ENCODE measurements around the gene ATXN2L.
"Not testable (repeated sequence)": the region's sequence is repeated elsewhere in the genome, so short reads cannot be mapped to it uniquely, and the experiment has no call there.

ATXN2L gene

DNA sequence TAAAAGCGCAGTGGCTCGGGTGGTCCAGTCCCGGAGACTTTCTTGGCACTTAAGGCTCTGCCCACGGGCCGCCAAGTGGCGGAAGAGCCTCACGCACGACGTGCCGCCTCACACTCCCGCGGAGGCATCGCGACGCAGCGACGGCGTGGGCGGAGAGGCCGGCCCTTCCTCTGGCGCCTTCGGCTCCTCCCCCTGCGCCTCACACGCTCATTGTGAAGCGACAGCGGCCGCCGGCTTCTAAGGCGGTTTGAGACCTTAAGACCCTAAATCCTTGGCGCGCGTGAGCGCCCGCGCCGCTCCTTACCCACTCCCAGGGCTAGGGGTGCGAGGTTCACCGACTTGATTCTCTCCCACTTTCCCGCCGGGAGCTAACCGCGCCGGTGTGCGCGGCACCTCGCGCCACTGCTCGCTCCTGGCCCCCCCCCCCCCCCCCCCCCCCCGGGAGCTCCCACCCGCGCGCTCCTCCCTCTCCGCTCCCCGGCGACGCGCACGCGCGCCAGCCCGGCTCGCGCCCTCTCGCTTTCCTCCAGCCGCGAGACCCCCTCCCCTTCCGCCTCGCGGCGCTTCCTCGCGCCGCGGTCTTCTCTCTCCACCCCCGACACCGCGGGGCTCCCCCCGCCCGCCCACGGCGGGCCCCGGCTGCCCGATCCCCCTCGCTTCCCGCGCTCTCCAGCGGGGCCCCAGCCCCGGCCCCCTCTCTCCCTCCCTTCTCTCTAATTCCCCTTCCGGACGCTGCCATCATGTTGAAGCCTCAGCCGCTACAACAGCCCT, at the start of gene ATXN2L:
ATXN2L (plus strand) TSS at position 480 of the 771 bp plus-strand sequence; CDS start at position 741, 261 bp downstream.
- peak; percentile 97 for DNase-seq

DNA sequence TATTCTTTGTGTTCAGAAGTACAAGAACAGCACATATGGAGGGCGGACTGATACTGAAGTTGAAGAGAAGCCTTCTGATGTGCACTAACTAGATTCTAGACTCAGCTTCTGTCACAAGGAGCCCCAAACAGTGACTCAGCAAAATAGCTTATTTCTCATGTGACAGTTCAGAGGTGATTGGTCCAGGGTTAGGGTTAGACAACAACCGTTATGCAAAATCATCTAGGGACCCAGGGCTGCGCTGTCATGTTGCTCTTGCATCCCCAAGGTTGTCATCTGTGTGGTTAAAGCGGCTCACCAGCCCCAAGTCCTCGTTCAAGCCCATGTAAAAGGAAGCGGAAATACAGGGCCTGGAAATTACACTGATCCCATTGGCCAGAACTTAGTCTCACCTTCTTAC, 41.1 kb upstream of the ATXN2L start:
- not testable (repeated sequence) for DNase-seq

- not testable (repeated sequence) for DNase-seq
Measured at GRCh38 chr16:28782357-28782756, 40.4 kb upstream of the ATXN2L start.

- peak; percentile 67 to 77 for DNase-seq
Measured at GRCh38 chr16:28802235-28803019, 20.4 kb upstream of the ATXN2L start.

- not testable (repeated sequence) for DNase-seq
Measured at GRCh38 chr16:28807445-28808120, 15.2 kb upstream of the ATXN2L start.

- no peak for DNase-seq
Measured at GRCh38 chr16:28820016-28820415, 2.8 kb upstream of the ATXN2L start.

- DNase-seq = not testable (repeated sequence)
Measured at GRCh38 chr16:28820546-28820945, 2.3 kb upstream of the ATXN2L start.

- no peak for DNase-seq
Measured at GRCh38 chr16:28821874-28822519, 802 bp upstream of the ATXN2L start.

- DNase-seq = no peak
Measured at GRCh38 chr16:28823291-28823872, 583 bp downstream of the ATXN2L start.

DNA sequence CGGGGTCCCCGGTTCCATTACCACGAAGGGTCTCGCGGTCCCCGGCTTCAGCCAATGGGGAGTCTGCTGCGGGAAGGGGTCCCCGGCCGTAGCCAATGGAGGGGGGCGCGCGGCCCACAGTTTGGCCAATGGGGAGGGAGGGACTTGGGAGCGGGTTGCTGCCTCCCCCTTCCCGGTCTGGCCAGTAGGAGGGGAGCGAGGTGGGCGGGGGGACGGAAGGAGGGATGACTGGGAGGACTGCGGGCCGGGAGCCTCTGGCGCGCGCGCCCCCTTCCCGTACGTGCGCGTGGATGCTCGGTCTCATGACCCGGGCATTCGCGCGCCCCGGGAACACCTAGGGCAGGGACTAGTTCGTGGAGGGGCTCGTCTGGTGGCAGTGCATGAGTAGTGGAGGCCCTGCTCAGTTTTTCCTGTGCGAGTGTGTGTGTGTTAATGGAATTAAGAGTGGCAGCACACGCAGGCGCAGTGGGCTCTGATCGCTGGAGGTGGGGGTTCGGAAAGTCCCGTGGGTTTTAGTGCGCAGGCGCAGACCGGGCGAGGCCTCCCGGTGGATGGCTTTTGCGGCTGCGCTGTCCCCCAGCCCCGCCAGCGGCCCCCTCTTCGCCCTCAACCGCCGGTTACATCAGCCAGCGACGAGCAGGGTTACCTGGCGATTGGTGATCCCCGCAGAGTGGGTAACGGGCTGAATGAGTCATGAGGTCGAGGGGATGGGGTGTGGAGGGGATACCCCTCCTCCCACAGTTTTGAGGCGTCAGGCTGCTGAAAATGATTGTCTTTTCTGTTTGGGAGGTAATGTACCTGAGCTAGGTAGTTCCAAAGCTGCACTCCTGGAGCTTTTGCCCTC, 1.3 kb downstream of the ATXN2L start:
- DNase-seq = peak; percentile 96 to 97

- DNase-seq = no peak
Measured at GRCh38 chr16:28824717-28824973, 1.8 kb downstream of the ATXN2L start.

DNA sequence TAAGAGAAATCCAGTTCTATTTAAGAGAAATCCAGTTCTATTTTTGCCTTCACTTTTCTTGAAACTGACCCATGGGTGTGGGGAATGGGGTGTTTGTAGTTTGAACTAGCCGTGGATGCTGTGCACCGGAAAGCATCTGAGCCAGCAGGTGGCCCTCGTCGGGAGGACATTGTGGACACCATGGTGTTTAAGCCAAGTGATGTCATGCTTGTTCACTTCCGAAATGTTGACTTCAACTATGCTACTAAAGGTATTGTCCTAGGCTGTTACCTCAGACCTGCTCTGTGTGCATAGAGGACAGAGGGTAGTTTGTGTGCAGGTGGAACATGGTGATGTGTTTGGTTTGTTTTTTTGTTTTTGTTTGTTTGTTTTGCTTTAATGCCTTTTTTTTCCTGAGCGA, 3.3 kb downstream of the ATXN2L start:
- no peak for DNase-seq

DNA sequence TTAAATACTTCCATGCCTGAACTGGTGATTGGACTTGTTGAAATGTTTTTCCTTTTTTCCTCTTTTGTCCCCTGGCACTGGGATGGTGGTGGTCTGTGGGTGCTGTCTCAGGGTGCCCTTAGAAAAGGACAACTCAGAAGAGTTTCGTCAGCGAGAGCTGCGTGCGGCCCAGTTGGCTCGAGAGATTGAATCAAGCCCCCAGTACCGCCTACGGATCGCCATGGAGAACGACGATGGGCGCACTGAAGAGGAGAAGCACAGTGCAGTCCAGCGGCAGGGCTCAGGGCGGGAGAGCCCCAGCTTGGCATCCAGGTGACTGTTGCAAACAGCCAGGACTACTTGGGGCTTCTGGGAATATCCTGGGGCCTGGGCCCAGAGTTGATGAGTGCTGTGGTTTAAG, 6.9 kb downstream of the ATXN2L start:
- no peak for DNase-seq

GRCh38 chr16:28830531-28830930, 7.7 kb downstream of the ATXN2L start:
- DNase-seq = no peak

GRCh38 chr16:28834349-28834748, 11.6 kb downstream of the ATXN2L start:
- no peak for DNase-seq

DNA sequence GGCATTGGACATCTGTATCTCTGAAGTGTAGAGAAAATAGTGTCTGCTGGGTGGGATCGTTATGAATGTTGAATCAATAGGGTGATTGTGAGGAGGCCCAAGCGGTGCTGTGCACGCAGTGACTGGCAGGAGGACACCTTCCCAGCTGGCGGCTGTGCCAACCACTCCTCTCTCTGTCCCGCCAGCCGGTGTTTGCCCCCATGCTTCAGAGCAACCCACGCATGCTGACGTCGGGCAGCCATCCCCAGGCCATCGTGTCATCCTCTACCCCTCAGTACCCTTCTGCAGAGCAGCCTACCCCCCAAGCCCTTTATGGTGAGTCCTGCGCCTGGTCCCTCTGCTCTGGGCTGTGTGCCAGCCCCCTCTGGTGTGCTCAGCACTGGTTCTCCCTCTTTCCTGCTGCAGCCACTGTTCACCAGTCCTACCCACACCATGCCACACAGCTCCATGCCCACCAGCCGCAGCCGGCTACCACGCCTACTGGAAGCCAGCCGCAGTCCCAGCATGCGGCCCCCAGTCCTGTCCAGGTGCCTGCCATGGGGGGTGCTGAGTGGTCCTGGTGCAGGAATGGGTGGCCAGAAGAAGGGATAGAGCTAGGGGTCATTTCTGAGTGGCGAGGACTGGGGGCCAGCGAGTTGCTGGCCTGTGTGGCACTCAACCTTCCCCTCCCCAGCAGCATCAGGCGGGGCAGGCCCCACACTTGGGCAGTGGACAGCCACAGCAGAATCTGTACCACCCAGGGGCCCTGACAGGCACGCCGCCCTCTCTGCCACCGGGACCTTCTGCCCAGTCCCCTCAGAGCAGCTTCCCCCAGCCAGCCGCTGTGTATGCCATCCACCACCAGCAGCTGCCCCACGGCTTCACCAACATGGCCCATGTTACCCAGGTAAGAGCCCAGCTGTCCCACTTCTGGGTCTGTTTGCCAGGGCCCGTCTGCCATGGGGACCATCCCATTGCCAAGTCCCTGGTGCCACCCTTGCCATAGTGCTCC, 12.4 kb downstream of the ATXN2L start:
- DNase-seq = no peak

GRCh38 chr16:28835864-28836760, 13.3 kb downstream of the ATXN2L start:
- no peak for DNase-seq

DNA sequence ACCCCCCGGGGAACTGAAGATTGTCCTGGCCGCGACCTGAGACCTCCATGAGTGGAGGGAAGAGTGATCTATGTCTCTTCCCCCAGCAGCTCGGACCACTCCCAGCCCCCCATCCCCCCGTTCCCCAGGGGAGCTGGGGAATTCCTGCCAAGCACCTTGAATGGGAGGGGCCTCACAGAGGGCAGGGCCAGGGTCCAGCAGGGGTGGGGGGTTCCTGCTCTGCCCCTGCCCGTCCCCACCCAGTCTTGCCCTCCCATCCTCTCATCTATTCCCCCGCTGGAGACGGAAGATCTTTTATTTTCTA, 13.9 kb downstream of the ATXN2L start:
- no peak for DNase-seq

GRCh38 chr16:28837672-28838557, 15.1 kb downstream of the ATXN2L start:
- DNase-seq = no peak

Measured in activated T-cell treated with anti-CD3 and anti-CD28 coated beads, Interleukin-2, amount 50 U/mL, for 48 hours (primary cell).